CD4-positive, alpha-beta T cell (primary cell): ENCODE measurements around the gene MAN1A2. TPM values are rescaled to one million over a fixed set of nuclear protein-coding genes. Genes with fewer than 3 reads are reported as not detected.
"Not testable (repeated sequence)": the region's sequence is repeated elsewhere in the genome, so short reads cannot be mapped to it uniquely, and the experiment has no call there.

Source experiments
- ATAC-seq: fragments of 200-7000 bp; cut with Tn5 transposase; one replicate; pipeline ENCODE4 v1.10.0; 2022; ENCODE audit warnings: mild to moderate bottlenecking; ENCODE audit not compliant: poor library complexity
- CTCF ChIA-PET: fragments of 350-600 bp; sonication (Branson Sonifier 250); formaldehyde crosslinking; loops from one replicate; lab custom pipeline; 2021; ENCODE audit warnings: antibody characterized with exemption, inconsistent platforms; lab: Charles Lee
- POLR2A ChIA-PET: fragments of 350-600 bp; sonication (Branson Sonifier 250); formaldehyde crosslinking; loops from one replicate; lab custom pipeline; 2021; ENCODE audit warnings: antibody characterized with exemption, inconsistent platforms; lab: Charles Lee
- DNase-seq, 14 experiments: peaks; one replicate each; pipeline ENCODE4 v3.0.0-alpha.2; 2013 to 2020; ENCODE audit warnings: mixed read lengths in 2 of 14
- H3K27ac ChIP-seq, 2 donors: one replicate each; pipeline versions ENCODE4 v1.5.1 to v1.7.0; 2013; ENCODE audit warnings: low read length in 2 of 2, low read depth in 1 of 2, mild to moderate bottlenecking in 1 of 2
- H3K27me3 ChIP-seq, 2 experiments: 1 replicate in 1 of 2; 2 replicates in 1 of 2; pipeline versions ENCODE4 v1.6.1 to v1.7.0; 2013; ENCODE audit warnings: low read length in 2 of 2, control low read depth in 1 of 2, mild to moderate bottlenecking in 1 of 2, moderate library complexity in 1 of 2; ENCODE audit not compliant: insufficient read depth in 2 of 2, control insufficient read depth in 1 of 2
- H3K36me3 ChIP-seq: one replicate; pipeline ENCODE4 v1.6.1; 2013; ENCODE audit warnings: low read length, control low read depth; ENCODE audit not compliant: insufficient read depth
- H3K4me1 ChIP-seq: one replicate; pipeline ENCODE4 v1.6.1; 2013; ENCODE audit warnings: low read length, control low read depth; ENCODE audit not compliant: insufficient read depth
- H3K4me3 ChIP-seq: one replicate; pipeline ENCODE4 v1.5.1; 2013; ENCODE audit warnings: mild to moderate bottlenecking, low read length, moderate library complexity
- H3K9me3 ChIP-seq, 2 experiments: 1 replicate in 1 of 2; 2 replicates in 1 of 2; pipeline versions ENCODE4 v1.6.1 to v1.7.0; 2013; ENCODE audit warnings: low read length in 2 of 2, mild to moderate bottlenecking in 2 of 2, control low read depth in 1 of 2, moderate library complexity in 1 of 2; ENCODE audit not compliant: control insufficient read depth in 1 of 2, insufficient read depth in 1 of 2
- H3K27ac Mint-ChIP-seq: one replicate; pipeline ENCODE4 v1.8.0; 2020; ENCODE audit warnings: mixed read lengths
- H3K27me3 Mint-ChIP-seq: one replicate; pipeline ENCODE4 v1.8.0; 2021; ENCODE audit warnings: mixed read lengths
- H3K36me3 Mint-ChIP-seq: one replicate; pipeline ENCODE4 v1.8.0; 2021; ENCODE audit warnings: low read depth, mixed read lengths
- H3K4me1 Mint-ChIP-seq: one replicate; pipeline ENCODE4 v1.8.0; 2021; ENCODE audit warnings: low read depth, mixed read lengths
- H3K4me3 Mint-ChIP-seq: one replicate; pipeline ENCODE4 v1.8.0; 2020; ENCODE audit warnings: mild to moderate bottlenecking, mixed read lengths
- H3K9me3 Mint-ChIP-seq: one replicate; pipeline ENCODE4 v1.8.0; 2020; ENCODE audit warnings: mixed read lengths
- intact Hi-C, 2 experiments: fragments of 100-400 bp; cut with DNase I in 1 of 2; cut with micrococcal nuclease in 1 of 2; formaldehyde crosslinking; loops; one replicate each; pipeline versions ENCODE4 v1.15.1 to v1.9.0; 2023 to 2025; cut with DNase I, micrococcal nuclease
- total RNA-seq, 174 experiments: library from RNA in 2 of 174; stranded (reverse) in 2 of 174; gene quantifications; one replicate each; pipeline ENCODE4 v1.2.3 and lab custom pipeline; 2021 to 2026
- TF ChIP-seq, protein P1 (sequence below): fragments of 200-600 bp; IDR thresholded peaks from one replicate; pipeline ENCODE4 v1.8.0; 2022; ENCODE audit warnings: antibody characterized with exemption, mild to moderate bottlenecking

The MAN1A2 gene
- total RNA-seq, 2 experiments from 2014 or later = 45.6 to 49.7 TPM

DNA sequence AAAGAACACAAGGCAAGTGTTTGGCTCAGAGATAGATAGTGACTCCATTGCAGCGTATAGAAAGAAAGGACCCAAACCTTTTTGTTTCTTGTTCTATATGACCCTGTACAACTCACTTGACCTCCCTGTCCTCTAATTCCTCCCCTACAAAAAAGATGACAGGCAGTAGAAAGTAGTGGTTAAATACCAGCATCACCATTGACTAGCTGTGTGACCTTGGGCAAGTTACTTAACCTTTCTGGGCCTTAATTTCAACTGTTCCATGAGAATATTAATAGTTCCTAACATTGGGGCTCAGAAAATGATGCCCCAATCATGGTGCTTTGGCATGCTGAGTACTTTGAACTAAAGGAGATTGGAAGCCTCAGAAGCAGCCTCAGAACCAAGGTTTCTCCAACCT, 46.7 kb upstream of the MAN1A2 start:
- H3K36me3 Mint-ChIP-seq = no peaks in the 10 kb centered on the region
- Histone ChIP-seq H3K9me3 (no peaks in the 10 kb centered on the region), H3K4me1 (no peaks in the 10 kb centered on the region), H3K4me3 (no peak overlapping the region), H3K27me3 (peaks cover 4 to 6% of the 10 kb centered on the region in 2 experiments), H3K36me3 (no peaks in the 10 kb centered on the region), H3K27ac (no peak overlapping the region)
- TF ChIP-seq, protein P1, sequence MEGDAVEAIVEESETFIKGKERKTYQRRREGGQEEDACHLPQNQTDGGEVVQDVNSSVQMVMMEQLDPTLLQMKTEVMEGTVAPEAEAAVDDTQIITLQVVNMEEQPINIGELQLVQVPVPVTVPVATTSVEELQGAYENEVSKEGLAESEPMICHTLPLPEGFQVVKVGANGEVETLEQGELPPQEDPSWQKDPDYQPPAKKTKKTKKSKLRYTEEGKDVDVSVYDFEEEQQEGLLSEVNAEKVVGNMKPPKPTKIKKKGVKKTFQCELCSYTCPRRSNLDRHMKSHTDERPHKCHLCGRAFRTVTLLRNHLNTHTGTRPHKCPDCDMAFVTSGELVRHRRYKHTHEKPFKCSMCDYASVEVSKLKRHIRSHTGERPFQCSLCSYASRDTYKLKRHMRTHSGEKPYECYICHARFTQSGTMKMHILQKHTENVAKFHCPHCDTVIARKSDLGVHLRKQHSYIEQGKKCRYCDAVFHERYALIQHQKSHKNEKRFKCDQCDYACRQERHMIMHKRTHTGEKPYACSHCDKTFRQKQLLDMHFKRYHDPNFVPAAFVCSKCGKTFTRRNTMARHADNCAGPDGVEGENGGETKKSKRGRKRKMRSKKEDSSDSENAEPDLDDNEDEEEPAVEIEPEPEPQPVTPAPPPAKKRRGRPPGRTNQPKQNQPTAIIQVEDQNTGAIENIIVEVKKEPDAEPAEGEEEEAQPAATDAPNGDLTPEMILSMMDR = no peak
- H3K9me3 Mint-ChIP-seq = peaks cover 2% of the 10 kb centered on the region
- H3K4me3 Mint-ChIP-seq = no peak overlapping the region
- ChIA-PET CTCF (no interaction called here), POLR2A (no interaction called here)
- no peaks in the 10 kb centered on the region for H3K4me1 Mint-ChIP-seq
- ATAC-seq (no peak), DNase-seq (no peak)
- no peak overlapping the region for H3K27ac Mint-ChIP-seq
- peaks cover 47% of the 10 kb centered on the region for H3K27me3 Mint-ChIP-seq
- intact Hi-C loops = loop anchor here in 1 of 2 experiments (5.0 kb wide), 1 partner anchor 82 kb away; no protein-coding TSS in a partner anchor

DNA sequence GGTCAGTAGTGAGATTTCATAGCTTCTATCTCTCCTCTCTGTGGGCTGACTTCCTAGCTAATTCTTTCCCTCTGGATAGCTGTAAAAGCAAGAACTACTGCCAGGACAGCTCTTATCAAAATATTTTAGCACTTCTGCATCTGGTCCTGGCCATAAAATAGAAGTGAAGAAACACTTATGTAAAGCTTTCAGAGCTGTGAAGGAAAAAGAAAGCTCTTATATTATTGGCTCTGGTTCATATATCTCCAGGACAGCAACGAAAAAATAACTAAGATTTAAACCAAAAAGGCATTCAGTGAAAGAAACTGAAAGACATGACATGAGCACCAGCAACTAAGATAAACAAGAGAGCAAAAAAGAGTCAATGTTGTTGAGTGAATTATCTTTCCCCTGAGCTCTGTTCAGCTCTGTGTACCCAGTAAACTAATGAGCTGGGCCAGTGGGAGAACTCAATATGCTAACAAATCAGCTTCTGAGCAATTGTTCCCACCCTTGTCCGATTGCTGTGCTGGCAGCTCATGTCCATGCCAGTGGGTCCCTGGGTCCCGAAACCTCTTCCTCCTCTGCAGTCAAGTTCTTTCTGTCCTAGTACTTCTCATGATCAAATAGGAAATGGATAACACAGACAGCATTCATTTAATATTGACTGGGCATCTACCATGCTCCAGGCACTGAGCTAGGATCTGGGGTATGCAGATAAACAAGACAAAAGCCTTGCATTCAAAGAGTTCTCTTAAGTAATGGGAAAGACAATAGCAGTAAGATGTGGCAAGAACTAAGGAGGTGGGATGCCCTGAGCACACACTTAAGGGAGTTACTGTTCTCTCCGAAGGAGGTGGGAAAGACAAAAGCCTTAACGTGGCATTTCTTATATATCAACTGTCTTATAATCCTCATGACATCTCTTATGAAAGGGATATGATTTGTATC, 45.3 kb upstream of the MAN1A2 start:
- Histone ChIP-seq H3K4me3 (no peak overlapping the region), H3K36me3 (no peaks in the 10 kb centered on the region), H3K4me1 (no peaks in the 10 kb centered on the region), H3K27me3 (peaks cover 4 to 6% of the 10 kb centered on the region in 2 experiments), H3K9me3 (no peaks in the 10 kb centered on the region), H3K27ac (no peak overlapping the region)
- ATAC-seq (no peak), DNase-seq (no peak)
- Mint-ChIP-seq H3K27ac (no peak overlapping the region), H3K4me3 (no peak overlapping the region), H3K27me3 (peaks cover 43% of the 10 kb centered on the region), H3K4me1 (no peaks in the 10 kb centered on the region), H3K36me3 (no peaks in the 10 kb centered on the region), H3K9me3 (peaks cover 2% of the 10 kb centered on the region)
- ChIA-PET CTCF (interaction anchor here (1.0 kb wide), 1 partner anchor 14 kb away, joined by 3 read pairs; no protein-coding TSS in a partner anchor), POLR2A (no interaction called here)
- intact Hi-C loops = loop anchor here in 1 of 2 experiments (5.0 kb wide), 1 partner anchor 80 kb away; no protein-coding TSS in a partner anchor
- TF ChIP-seq, protein P1 = no peak

DNA sequence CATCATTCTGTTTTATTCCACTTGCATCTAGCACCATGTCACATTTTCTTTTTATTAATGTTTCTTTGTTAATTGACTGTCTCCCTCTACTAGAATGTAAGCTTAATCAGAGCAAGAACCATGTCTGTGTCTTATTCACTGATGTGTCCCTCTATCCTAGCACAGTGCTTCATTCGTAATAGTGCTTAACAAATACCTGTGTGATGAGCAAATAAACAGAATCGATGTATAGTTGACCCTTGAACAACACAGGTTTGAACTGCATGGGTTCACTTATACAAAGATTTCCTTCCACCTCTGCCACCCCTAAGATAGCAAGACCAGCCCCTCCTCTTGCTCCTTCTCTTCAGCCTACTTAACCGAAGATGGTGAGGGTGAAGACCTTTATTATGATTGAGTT, 42.9 kb upstream of the MAN1A2 start:
- H3K9me3 Mint-ChIP-seq = no peaks in the 10 kb centered on the region
- no peaks in the 10 kb centered on the region for H3K4me1 Mint-ChIP-seq
- DNase-seq (no peak), ATAC-seq (no peak)
- no peak overlapping the region for H3K4me3 Mint-ChIP-seq
- H3K36me3 Mint-ChIP-seq = no peaks in the 10 kb centered on the region
- ChIA-PET POLR2A (no interaction called here), CTCF (no interaction called here)
- H3K9me3 ChIP-seq = no peaks in the 10 kb centered on the region
- no peak overlapping the region for H3K4me3 ChIP-seq
- no peak overlapping the region for H3K27ac Mint-ChIP-seq
- peaks cover 4 to 6% of the 10 kb centered on the region in 2 experiments for H3K27me3 ChIP-seq
- H3K4me1 ChIP-seq = no peaks in the 10 kb centered on the region
- H3K27ac ChIP-seq = no peak overlapping the region
- H3K36me3 ChIP-seq = no peaks in the 10 kb centered on the region
- peaks cover 45% of the 10 kb centered on the region for H3K27me3 Mint-ChIP-seq
- intact Hi-C loops = loop anchor here in 1 of 2 experiments (5.0 kb wide), 1 partner anchor 78 kb away; no protein-coding TSS in a partner anchor
- TF ChIP-seq, protein P1 = no peak

DNA sequence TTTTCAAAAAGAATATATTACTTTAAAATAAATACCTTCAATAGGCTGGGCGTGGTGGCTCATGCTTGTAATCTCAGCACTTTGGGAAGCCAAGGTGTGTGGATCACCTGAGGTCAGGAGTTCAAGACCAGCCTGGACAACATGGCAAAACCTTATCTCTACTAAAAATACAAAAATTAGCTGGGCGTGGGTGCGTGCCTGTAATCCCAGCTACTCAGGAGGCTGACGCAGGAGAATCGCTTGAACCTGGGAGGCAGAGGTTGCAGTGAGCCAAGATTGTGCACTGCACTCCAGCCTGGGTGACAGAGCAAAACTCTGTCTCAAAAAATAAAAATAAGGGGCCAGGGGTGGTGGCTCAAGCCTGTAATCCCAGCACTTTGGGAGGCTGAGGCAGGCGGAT, 41.2 kb upstream of the MAN1A2 start:
- H3K9me3 Mint-ChIP-seq, DNase-seq, intact Hi-C loops, H3K27ac ChIP-seq, ATAC-seq, CTCF ChIA-PET, H3K4me1 ChIP-seq, H3K27me3 ChIP-seq, POLR2A ChIA-PET, H3K27ac Mint-ChIP-seq, H3K36me3 ChIP-seq, H3K9me3 ChIP-seq, H3K4me3 ChIP-seq, H3K4me1 Mint-ChIP-seq, H3K36me3 Mint-ChIP-seq, H3K4me3 Mint-ChIP-seq: not testable (repeated sequence)
- H3K27me3 Mint-ChIP-seq = peaks cover 44% of the 10 kb centered on the region
